EL (cell line): ENCODE measurements around the gene RANBP1.

Source experiments
- DNase-seq: peaks from one replicate; pipeline ENCODE4 v3.0.0-alpha.2; 2016

Gene RANBP1

DNA sequence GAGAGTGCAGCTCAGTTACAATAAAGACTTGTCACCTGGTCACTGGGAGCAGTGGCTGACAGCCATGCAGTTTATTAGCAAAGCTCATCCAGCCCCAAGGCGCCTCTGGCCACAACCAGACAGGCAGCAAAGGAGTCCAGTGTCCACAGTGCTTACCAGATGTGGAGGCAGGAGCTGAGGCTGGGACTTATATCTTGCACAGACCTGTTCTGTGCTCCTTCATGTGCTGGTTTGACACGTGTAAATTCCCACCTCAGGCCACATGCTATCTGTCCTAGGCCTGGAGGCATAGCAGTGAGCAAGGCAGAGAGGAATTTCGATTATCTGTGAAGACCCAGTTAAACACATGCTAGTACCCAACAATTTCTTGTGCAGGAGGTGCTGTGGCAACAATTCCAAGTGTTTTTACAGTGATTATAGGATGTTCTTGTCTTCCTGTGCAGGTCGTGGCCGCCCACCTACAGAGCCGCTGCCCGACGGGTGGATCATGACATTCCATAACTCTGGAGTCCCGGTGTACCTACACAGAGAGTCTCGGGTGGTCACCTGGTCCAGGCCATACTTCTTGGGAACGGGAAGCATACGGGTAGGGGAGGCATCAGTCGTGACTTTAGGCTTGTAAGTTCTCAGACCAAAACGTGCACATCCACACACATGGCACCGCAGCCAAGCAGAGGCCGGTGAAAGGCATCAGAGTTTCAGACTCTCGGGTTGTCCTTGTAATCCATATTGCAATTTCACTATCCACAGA lies 26.5 kb upstream of the RANBP1 start:
- no peak for DNase-seq

DNA sequence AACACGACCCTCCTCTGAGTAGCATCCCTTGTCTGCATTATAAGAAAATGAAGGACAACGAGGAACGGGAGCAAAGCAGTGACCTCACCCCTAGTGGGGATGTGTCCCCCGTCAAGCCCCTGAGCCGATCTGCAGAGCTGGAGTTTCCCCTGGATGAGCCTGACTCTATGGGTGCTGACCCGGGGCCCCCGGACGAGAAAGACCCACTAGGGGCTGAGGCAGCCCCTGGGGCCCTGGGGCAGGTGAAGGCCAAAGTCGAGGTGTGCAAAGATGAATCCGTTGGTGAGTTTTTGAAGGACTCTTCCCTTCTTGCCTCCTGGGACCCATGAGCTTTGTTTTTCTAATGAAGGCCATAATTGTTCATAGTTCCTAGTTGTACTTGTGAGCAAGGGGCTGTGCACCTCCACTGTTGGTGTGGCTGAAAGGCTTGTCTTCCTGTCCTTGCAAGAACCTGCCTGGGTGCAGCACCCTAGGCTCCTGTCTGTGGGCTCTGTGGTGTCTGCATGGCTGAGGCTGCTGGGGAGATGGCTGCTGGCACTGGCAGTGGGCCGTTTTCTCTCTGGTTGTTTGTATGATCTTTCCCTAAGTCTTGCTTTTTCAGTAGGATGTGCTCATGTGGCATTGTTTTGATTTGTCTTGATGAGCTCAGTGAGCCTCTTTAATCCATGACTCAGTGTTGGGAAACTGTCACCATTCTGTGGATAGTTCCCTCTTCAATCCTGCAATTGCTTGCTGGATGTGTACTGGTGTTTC lies 25.8 kb upstream of the RANBP1 start:
- DNase-seq, result peak; percentile 48

DNA sequence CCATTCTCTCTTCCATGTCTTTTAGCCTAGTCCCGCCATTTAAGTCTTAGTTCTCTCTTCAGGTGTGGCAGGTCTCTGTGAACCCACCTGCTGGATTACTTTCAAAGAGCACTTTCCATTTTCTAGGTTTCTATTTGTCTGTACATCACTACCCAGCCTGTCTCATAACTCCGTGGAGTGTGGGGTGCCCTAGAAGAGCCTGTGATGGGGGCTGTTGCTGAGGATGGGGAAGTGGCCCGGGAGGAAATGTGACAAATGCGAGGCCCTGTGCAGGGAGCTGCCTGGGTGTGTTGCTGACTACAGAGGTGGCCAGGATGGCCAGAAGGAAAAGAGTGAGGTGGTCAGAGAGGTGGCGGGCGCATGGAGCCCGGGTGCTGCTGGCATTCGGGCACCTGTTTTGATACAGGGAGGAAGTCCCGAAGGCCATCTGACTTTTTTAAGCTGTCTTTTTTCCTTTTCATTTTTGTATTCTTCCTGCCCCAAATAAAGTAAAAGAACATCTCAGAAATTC lies 25.1 kb upstream of the RANBP1 start:
- no peak for DNase-seq

DNA sequence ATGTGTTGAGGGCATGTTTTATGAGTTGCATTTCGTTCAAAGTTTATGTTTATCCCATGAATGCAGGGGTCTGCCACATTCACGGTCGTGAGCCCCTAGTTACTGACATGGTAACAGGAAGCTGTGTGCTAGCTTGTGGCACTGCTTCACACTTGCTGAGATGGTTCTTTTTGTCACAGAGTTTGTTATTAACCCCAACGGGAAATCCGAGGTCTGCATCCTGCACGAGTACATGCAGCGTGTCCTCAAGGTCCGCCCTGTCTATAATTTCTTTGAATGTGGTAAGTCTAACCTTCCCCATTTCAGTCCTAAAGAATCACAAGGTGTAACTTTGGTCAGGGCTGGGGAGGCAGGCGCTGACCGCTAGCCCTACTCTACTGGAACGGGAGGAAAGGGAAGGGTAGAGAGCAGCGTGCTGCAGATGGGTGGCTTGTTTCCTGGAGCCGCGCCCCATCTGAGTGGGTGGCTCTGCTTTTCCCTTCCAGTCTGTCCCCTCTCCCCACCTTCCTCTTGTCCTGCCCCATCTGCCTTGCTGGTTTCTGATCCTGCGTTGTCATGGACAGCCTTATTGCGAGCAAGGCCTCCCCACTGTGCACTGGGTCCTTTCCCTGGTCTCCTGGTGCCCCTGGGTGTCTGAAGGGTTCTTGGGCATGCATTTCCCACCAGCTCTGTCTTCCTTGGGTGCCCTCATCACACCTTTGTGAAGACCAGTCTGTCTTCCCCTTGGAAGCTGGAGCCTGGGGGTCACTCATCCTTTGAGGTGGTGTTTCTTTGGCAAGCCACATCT lies 24.0 kb upstream of the RANBP1 start:
- no peak for DNase-seq

DNA sequence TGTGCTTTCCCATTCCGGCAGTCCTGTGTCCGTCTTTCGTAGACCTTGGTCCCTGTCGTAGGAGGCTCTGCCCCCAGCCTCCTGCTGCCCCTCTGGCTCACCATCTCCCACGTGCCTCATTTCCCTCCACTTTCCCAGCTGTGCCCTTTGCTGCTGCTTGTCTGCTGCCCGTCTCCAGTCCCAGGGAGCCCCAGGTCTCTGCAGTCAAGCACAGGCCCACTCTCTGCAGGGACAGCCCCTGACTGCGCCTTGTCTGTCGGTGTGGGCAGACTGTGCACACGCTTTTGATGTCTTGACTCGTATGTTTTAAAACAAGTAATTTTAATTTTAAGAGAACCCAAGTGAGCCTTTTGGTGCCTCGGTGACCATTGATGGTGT lies 23.4 kb upstream of the RANBP1 start:
- DNase-seq, result no peak

DNA sequence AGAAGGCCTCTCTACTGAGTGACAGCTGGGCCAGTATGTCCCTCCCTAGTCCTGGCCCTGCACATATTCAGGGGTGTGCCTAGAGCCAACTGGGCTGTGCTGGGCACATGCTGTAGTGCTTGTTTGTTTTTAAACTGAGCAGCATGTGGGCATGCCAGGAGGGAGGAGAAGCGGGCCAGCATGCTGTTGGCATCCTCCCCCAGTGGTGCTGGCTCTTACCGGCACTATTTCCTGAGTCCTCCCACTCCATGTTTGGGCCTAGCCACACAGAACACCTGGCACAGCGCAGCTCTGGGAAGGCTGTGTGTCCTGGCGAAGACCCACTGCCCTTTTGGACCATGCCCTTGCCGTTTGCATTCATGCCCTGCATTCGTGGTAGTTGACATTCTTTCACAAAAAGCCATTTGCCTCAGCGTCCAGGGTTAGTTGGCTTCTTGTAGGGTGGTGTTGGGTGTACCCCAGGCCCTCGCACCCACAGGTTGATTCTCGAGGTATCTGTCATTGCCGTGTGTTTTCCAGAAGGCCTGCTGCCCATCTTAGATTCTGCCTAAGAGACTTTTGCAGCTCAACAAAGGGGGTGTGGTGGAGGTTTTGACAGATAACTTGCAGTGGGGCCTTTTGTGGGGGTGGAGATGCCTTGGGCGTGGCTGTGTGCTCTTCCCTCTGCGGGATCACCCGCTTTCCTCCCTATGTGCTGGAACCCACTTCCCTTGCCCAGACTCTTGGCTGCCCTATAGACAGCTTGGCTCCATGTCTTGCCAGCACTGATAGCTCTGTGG lies 22.3 kb upstream of the RANBP1 start:
- no peak for DNase-seq

- no peak for DNase-seq
Observed at GRCh38 chr22:20094197-20094807, 21.6 kb upstream of the RANBP1 start.

DNA sequence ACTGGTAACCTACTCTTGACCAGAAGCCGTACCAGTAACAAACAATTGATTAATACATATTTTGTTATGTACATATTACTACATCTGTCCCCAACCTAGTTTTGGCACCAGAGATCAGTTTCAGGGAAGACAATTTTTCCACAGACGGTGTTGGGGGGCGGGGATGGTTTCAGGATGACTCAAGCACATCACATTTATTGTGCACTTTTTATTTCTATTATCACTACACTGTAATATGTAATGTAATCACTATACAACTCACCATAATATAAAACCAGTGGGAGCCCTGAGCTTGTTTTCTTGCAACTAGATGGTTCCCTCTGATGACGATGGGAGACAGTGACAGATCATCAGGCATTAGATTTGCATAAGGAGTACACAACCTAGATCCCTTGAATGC lies 20.4 kb upstream of the RANBP1 start:
- no peak for DNase-seq

GRCh38 chr22:20096574-20097420 lies 19.1 kb upstream of the RANBP1 start:
- DNase-seq, result no peak

- no peak for DNase-seq
Observed at GRCh38 chr22:20099099-20099711, 16.7 kb upstream of the RANBP1 start.

DNA sequence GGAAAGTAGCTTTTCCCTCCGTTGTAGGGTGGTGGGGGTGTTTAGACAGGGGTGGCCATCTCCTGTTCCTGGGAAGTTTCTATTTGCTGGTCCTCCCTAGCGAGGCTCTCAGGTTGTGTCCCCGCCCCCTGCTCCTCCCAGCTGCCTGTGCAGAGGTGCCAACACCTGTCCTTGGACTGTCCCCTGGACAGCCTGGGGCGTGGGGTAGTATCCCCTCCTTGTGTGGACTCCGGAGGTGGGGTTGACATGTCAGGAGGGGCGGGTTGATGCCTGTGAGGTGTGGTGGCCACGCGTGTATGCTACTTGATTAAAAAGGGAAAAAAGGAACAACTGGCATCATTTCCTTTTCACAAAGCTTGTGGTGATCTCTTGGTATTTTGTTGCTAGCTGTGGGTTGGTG lies 14.3 kb upstream of the RANBP1 start:
- no peak for DNase-seq

DNA sequence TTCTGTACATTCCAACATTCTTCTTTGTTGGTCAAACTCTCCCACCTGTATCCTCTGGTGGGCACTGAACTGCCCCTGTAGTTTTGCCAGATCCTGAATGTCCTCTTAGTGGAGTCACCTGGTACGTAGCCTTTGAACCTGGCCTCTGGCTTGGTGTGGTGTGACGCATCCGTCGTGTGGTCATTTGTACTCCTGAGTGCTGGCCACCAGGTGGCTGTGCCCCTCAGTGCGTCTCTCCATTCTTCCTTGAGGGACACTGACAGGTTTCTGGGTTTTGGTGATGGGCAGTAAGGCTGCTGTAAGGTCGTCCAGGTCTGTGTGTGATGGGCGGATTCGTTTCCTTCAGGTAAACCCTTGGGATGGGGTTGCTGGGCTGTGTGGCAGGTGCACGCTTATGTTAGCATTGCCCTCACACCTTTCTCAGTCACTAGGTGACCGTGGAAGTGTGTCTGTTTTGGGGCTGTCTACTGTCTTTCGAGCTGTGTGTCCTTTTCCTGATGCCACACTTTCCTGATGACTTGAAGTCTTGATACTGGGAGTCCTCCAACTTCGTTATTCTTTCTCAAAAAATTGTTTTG lies 13.6 kb upstream of the RANBP1 start:
- DNase-seq, result no peak

DNA sequence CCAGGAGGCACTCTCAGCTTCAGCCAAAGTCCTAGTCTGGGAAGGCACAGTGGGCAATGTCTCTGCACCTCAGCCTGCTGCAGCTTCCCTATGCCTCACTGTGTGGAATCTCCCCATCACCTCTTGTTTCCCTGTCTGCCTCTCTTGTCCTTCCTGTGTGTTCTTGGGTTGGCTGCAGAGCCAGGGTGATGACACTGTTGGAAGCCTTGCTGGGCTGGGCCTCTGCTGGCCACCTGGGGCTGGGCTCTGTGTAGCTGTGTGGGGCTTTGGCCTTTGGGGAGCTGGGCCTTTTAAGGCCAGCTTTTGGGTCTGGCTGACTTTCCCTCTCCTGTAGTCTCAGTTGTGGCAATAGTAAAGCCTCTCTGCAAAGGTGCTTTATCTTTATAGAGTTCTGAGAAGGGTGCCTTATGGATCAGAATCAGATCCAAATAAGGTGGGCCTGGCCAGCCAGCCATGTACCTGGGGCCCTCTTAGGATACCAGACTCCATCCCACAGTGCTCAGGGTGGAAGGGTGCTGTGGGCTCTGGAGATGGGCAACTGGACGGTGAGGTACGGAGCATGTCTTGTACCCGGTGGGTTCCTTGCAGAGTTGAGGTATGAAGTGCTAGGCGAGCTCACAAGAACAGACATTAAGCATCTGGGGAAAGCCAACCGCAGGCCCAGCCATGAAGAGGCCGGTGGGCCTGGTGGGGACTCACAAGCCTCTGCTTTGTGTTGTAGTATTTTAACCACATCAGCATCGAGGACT lies 10.3 kb upstream of the RANBP1 start:
- no peak for DNase-seq

GRCh38 chr22:20106205-20106848 lies 9.6 kb upstream of the RANBP1 start:
- no peak for DNase-seq

- no peak for DNase-seq
Observed at GRCh38 chr22:20106849-20107237, 9.1 kb upstream of the RANBP1 start.

DNA sequence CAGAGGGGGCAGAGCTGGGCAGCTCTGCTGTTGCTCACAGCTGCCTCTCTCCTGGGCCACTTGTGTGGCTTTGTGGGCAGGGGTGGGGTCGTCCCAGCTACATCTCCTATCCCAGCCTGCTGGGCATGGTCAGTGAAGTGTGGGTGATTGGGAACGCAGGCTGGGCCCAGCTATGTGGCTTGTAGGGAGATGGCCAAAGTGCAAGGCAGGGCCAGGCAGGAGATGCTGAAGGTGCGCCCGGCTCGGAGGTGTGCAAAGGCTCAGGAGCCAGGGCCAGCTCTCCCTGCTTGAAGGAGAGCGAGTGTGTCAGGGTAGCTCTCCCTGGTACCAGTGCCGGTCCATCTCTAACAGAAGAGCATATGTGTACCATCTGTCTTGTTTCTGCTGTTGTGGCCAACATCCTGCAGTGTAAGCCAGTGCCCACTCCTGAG lies 8.4 kb upstream of the RANBP1 start:
- no peak for DNase-seq

DNA sequence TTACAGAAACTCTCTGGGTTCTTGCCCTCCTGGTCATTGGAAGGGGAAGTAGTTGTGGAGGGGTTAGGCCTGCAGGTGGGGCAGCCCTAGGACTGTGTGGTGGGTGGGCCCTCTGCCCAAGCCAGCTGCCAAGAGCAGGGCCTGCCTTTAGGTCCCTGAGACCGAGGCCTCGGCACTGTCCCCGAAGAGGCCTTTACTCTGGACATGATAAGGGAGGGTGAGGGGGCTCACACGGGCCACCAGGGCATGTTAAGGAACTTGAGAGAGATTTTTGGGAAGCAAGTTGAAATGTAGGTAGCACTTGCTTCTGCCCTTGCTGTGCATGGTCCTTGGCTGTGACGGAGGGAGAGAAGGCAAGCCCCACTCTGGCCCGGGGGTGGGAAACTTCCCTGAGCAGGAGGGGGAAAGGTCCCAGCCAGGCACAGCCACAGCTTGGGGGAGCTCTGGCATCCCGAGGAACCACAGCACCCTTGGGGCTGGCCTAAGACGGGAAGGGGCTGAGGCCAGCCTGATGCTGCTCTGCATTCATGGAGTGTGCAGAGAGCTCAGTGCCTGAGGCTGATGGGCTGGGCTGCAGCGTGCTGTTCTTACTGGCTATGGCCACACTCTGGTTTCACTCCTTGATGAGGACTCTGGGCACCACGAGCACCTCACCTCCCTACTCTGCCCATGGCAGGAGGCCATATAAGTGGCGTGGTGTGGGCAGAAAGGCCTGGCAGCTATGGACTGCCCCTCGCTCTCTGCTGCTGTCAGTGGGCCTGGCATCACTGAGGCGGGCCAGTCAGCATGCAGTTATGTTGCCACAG lies 7.8 kb upstream of the RANBP1 start:
- no peak for DNase-seq

GRCh38 chr22:20108757-20109230 lies 7.1 kb upstream of the RANBP1 start:
- DNase-seq, result no peak
